ENCODE measurements around the gene CLDN4. TPM values are rescaled to one million over a fixed set of nuclear protein-coding genes. Genes with fewer than 3 reads are reported as not detected.
A peak's percentile ranks its signal among the peaks of the same experiment; 100 is the strongest.

CLDN4 gene
- total RNA-seq, 1 experiment from 2014 or later, result 249 TPM

- Mint-ChIP-seq H3K27ac (ENCODE audit: unreplicated experiment) (peak overlapping the region; percentile 98), H3K9me3 (ENCODE audit: unreplicated experiment) (no peaks in the 10 kb centered on the region), H3K4me1 (ENCODE audit: low read depth, unreplicated experiment) (peaks cover 54% of the 10 kb centered on the region), H3K4me3 (ENCODE audit: unreplicated experiment) (peak overlapping the region; percentile 75), H3K36me3 (ENCODE audit: insufficient read depth, unreplicated experiment) (peaks cover 49% of the 10 kb centered on the region), H3K27me3 (ENCODE audit: insufficient read depth, unreplicated experiment) (no peaks in the 10 kb centered on the region)
- BruUV-seq (replicated peaks), result no TSS peak
- peak; percentile 88 to 93 for DNase-seq
- H3K9me3 ChIP-seq, result no peaks in the 10 kb centered on the region
- ChIA-PET POLR2A (interaction anchor here (0.5 to 6.0 kb wide), 14 partner anchors 9 to 337 kb away, joined by 3 to 127 read pairs (median 4); partner anchors contain the start of genes ABHD11, BAZ1B, CLDN3 and LIMK1), CTCF (interaction anchor here (0.8 to 1.3 kb wide), 4 partner anchors 13 to 90 kb away, joined by 3 to 5 read pairs (median 5); partner anchors contain the start of gene METTL27)
- H3K4me3 ChIP-seq (ENCODE audit: low read depth, low read length), result peak overlapping the region; percentile 43
- peaks cover 6% of the 10 kb centered on the region for H3K36me3 ChIP-seq (ENCODE audit: control insufficient read depth, insufficient read depth, low read length)
- H3K27me3 ChIP-seq (replicated peaks; ENCODE audit: control insufficient read depth, insufficient read depth, low read length), result no peaks in the 10 kb centered on the region
- intact Hi-C loops (cut with micrococcal nuclease; ENCODE audit: unreplicated experiment), result loop anchor here (5.0 kb wide), 1 partner anchor 252 kb away; the partner anchor contains the start of gene TBL2
- H3K4me1 ChIP-seq, result peaks cover 40% of the 10 kb centered on the region
- no peak for TF ChIP-seq CTCF (IDR thresholded peaks at IDR 0.05; ENCODE audit: insufficient read depth in 1 of 2, low read depth in 1 of 2, low read length in 1 of 2, severe bottlenecking in 1 of 2, unreplicated experiment in 1 of 2)
Measured at GRCh38 chr7:73829505-73829904, 1.3 kb upstream of the CLDN4 start.

GRCh38 chr7:73829921-73830680, 695 bp upstream of the CLDN4 start:
- Mint-ChIP-seq H3K27me3 (ENCODE audit: insufficient read depth, unreplicated experiment) (no peaks in the 10 kb centered on the region), H3K27ac (ENCODE audit: unreplicated experiment) (peak overlapping the region; percentile 98), H3K4me1 (ENCODE audit: low read depth, unreplicated experiment) (peaks cover 54% of the 10 kb centered on the region), H3K4me3 (ENCODE audit: unreplicated experiment) (peak overlapping the region; percentile 75), H3K9me3 (ENCODE audit: unreplicated experiment) (no peaks in the 10 kb centered on the region), H3K36me3 (ENCODE audit: insufficient read depth, unreplicated experiment) (peaks cover 53% of the 10 kb centered on the region)
- TSS peak; percentile 47 for BruUV-seq (replicated peaks)
- CTCF ChIA-PET, result interaction anchor here (0.9 to 1.3 kb wide), 3 partner anchors 12 to 91 kb away, joined by 3 to 5 read pairs (median 5); partner anchors contain the start of gene METTL27
- TF ChIP-seq CTCF (IDR thresholded peaks at IDR 0.05; ENCODE audit: insufficient read depth in 1 of 2, low read depth in 1 of 2, low read length in 1 of 2, severe bottlenecking in 1 of 2, unreplicated experiment in 1 of 2), result peak in 1 of 2 experiments; percentile 52
- Histone ChIP-seq H3K4me1 (peaks cover 40% of the 10 kb centered on the region), H3K9me3 (no peaks in the 10 kb centered on the region), H3K4me3 (ENCODE audit: low read depth, low read length) (peak overlapping the region; percentile 43), H3K36me3 (ENCODE audit: control insufficient read depth, insufficient read depth, low read length) (peaks cover 9% of the 10 kb centered on the region), H3K27me3 (replicated peaks; ENCODE audit: control insufficient read depth, insufficient read depth, low read length) (no peaks in the 10 kb centered on the region)
- intact Hi-C loops (cut with micrococcal nuclease; ENCODE audit: unreplicated experiment), result loop anchor here (1.0 to 5.0 kb wide), 7 partner anchors 8 to 253 kb away; partner anchors contain the start of genes ABHD11, CLDN3 and TBL2
- POLR2A ChIA-PET, result interaction anchor here (0.6 to 6.0 kb wide), 10 partner anchors 12 to 308 kb away, joined by 3 to 127 read pairs (median 8); partner anchors contain the start of genes ABHD11, BAZ1B, CLDN3 and METTL27
- DNase-seq, result peak; percentile 81 to 86

GRCh38 chr7:73831584-73831833, 713 bp downstream of the CLDN4 start:
- Mint-ChIP-seq H3K4me3 (ENCODE audit: unreplicated experiment) (peak overlapping the region; percentile 75), H3K27ac (ENCODE audit: unreplicated experiment) (peak overlapping the region; percentile 98), H3K36me3 (ENCODE audit: insufficient read depth, unreplicated experiment) (peaks cover 53% of the 10 kb centered on the region), H3K9me3 (ENCODE audit: unreplicated experiment) (no peaks in the 10 kb centered on the region), H3K4me1 (ENCODE audit: low read depth, unreplicated experiment) (peaks cover 52% of the 10 kb centered on the region), H3K27me3 (ENCODE audit: insufficient read depth, unreplicated experiment) (no peaks in the 10 kb centered on the region)
- no TSS peak for BruUV-seq (replicated peaks)
- no peaks in the 10 kb centered on the region for H3K27me3 ChIP-seq (replicated peaks; ENCODE audit: control insufficient read depth, insufficient read depth, low read length)
- CTCF ChIA-PET, result interaction anchor here (0.6 kb wide), 1 partner anchor 370 kb away, joined by 4 read pairs; no protein-coding TSS in a partner anchor
- H3K4me1 ChIP-seq, result peaks cover 39% of the 10 kb centered on the region
- peaks cover 9% of the 10 kb centered on the region for H3K36me3 ChIP-seq (ENCODE audit: control insufficient read depth, insufficient read depth, low read length)
- H3K9me3 ChIP-seq, result no peaks in the 10 kb centered on the region
- intact Hi-C loops (cut with micrococcal nuclease; ENCODE audit: unreplicated experiment), result loop anchor here (2.0 kb wide), 1 partner anchor 61 kb away; the partner anchor contains the start of gene CLDN3
- H3K4me3 ChIP-seq (ENCODE audit: low read depth, low read length), result peak overlapping the region; percentile 82
- POLR2A ChIA-PET, result interaction anchor here (2.8 to 6.0 kb wide), 3 partner anchors 11 to 90 kb away, joined by 12 to 127 read pairs (median 52); partner anchors contain the start of genes ABHD11 and METTL27
- no peak for TF ChIP-seq CTCF (IDR thresholded peaks at IDR 0.05; ENCODE audit: insufficient read depth in 1 of 2, low read depth in 1 of 2, low read length in 1 of 2, severe bottlenecking in 1 of 2, unreplicated experiment in 1 of 2)
- no peak for DNase-seq
